Measurements from ENCODE around the gene ZFYVE26. TPM values are rescaled to one million over a fixed set of nuclear protein-coding genes. Genes with fewer than 3 reads are reported as not detected.

The ZFYVE26 gene
- total RNA-seq, 1 experiment from 2014 or later: 20.5 TPM

DNA sequence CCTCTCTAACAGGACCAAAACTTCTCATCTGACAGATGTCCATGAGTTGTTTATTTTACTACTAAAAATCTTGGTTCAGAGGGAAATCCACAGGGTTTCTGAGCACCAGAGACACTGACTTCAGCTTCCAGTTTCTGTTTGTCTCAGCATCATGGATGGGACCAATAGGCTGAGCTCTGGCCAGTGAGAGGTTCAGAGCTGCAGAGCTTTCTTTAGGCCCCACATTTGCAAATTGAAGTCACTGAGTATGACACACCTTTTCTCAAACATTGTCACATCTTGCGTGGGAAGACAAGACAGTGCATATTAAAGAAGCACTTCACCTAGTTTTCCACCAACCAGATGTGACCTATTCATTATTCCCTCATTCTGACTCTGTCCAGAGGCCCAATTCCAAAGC, 69.5 kb downstream of the ZFYVE26 start:
- ChIA-PET POLR2A (ENCODE audit: low non-redundant PET) (interaction anchor here (0.6 kb wide), 1 partner anchor 244 kb away, joined by 4 read pairs; no protein-coding TSS in a partner anchor), CTCF (no interaction called here)
- no peak overlapping the region for H3K4me3 ChIP-seq (ENCODE audit: low read depth, low read length, poor library complexity, severe bottlenecking)
- H3K4me1 ChIP-seq (ENCODE audit: insufficient read depth, low read length, poor library complexity, severe bottlenecking): no peaks in the 10 kb centered on the region
- H3K36me3 ChIP-seq (ENCODE audit: insufficient read depth, low read length, poor library complexity, severe bottlenecking): no peaks in the 10 kb centered on the region
- no peak for DNase-seq (ENCODE audit: low spot score)
- H3K27ac ChIP-seq (ENCODE audit: low read depth, low read length, poor library complexity, severe bottlenecking): no peak overlapping the region
- intact Hi-C loops (cut with micrococcal nuclease; ENCODE audit: unreplicated experiment): no loop called here
- H3K9me3 ChIP-seq (ENCODE audit: low read depth, low read length, poor library complexity, severe bottlenecking): no peaks in the 10 kb centered on the region
- TF ChIP-seq, protein P1, sequence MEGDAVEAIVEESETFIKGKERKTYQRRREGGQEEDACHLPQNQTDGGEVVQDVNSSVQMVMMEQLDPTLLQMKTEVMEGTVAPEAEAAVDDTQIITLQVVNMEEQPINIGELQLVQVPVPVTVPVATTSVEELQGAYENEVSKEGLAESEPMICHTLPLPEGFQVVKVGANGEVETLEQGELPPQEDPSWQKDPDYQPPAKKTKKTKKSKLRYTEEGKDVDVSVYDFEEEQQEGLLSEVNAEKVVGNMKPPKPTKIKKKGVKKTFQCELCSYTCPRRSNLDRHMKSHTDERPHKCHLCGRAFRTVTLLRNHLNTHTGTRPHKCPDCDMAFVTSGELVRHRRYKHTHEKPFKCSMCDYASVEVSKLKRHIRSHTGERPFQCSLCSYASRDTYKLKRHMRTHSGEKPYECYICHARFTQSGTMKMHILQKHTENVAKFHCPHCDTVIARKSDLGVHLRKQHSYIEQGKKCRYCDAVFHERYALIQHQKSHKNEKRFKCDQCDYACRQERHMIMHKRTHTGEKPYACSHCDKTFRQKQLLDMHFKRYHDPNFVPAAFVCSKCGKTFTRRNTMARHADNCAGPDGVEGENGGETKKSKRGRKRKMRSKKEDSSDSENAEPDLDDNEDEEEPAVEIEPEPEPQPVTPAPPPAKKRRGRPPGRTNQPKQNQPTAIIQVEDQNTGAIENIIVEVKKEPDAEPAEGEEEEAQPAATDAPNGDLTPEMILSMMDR (conservative IDR thresholded peaks at IDR 0.05; ENCODE audit: low read depth, low read length): no peak
- no peak for TF ChIP-seq EZH2 (IDR thresholded peaks at IDR 0.05; ENCODE audit: borderline replicate concordance, low read depth, low read length, poor library complexity, severe bottlenecking)
- BruUV-seq (replicated peaks): no TSS peak
- H3K27me3 ChIP-seq (replicated peaks; ENCODE audit: insufficient read depth, low read depth, low read length, poor library complexity): no peaks in the 10 kb centered on the region

DNA sequence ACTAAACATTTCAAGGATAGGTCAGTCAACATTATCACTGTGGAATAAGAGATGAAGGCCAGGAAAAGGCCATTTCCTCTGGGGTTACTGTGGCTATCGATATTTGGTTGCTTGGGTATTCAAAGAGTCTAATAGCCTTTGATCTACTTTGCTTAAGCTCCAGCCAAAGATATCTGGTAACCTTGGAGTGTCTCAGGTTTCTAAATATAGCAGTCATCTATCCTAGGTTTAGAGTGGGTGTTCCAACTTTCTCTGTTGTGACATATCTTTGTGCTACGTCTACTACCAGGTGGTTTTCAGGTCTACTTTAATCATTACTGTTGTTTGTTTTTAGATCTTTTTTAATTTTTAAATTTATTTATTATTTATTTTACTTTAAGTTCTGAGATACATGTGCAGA, 72.3 kb downstream of the ZFYVE26 start:
- Histone ChIP-seq H3K4me3 (ENCODE audit: low read depth, low read length, poor library complexity, severe bottlenecking) (no peak overlapping the region), H3K27ac (ENCODE audit: low read depth, low read length, poor library complexity, severe bottlenecking) (no peak overlapping the region), H3K36me3 (ENCODE audit: insufficient read depth, low read length, poor library complexity, severe bottlenecking) (no peaks in the 10 kb centered on the region), H3K9me3 (ENCODE audit: low read depth, low read length, poor library complexity, severe bottlenecking) (no peaks in the 10 kb centered on the region), H3K27me3 (replicated peaks; ENCODE audit: insufficient read depth, low read depth, low read length, poor library complexity) (no peaks in the 10 kb centered on the region), H3K4me1 (ENCODE audit: insufficient read depth, low read length, poor library complexity, severe bottlenecking) (no peaks in the 10 kb centered on the region)
- TF ChIP-seq, protein P1 (conservative IDR thresholded peaks at IDR 0.05; ENCODE audit: low read depth, low read length): no peak
- TF ChIP-seq EZH2 (IDR thresholded peaks at IDR 0.05; ENCODE audit: borderline replicate concordance, low read depth, low read length, poor library complexity, severe bottlenecking): no peak
- BruUV-seq (replicated peaks): no TSS peak
- ChIA-PET POLR2A (ENCODE audit: low non-redundant PET) (no interaction called here), CTCF (no interaction called here)
- no peak for DNase-seq (ENCODE audit: low spot score)
- intact Hi-C loops (cut with micrococcal nuclease; ENCODE audit: unreplicated experiment): no loop called here

DNA sequence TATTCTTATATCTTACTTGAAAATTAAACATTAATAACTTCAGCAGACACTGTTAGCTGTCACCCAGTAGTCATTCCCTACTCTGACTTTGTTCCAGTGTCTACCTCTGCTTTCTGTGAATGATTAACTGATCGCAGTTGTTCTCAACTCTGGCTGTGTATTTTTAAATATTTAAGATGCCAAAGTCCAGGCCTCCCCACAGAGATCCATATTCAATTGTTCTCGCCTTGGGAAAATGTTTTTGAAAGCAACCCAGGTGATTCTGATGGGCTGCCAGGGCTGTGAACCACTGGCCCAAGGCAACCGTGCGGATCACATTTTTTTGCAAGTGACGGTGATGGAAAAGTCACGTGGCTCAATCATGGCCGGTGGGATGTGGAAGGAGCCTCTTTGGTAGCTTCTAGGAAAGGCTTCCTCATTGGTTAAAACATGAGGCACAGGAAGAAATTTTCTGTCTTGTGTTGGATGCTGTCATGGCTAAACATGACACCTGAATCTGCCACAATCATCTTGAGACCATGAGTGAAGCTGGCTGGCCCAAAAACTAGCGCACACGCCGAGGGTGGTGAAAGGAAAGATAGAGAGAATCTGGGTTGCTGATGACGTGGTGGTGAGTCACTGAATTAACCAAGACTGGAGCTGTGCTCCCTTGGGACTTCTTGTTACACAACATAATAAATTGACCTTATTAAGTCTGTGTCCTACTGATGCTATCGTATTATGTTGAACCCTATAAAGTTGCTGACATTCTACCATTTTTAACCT, 77.5 kb downstream of the ZFYVE26 start:
- Histone ChIP-seq H3K4me1 (ENCODE audit: insufficient read depth, low read length, poor library complexity, severe bottlenecking) (no peaks in the 10 kb centered on the region), H3K27ac (ENCODE audit: low read depth, low read length, poor library complexity, severe bottlenecking) (no peak overlapping the region), H3K36me3 (ENCODE audit: insufficient read depth, low read length, poor library complexity, severe bottlenecking) (no peaks in the 10 kb centered on the region), H3K27me3 (replicated peaks; ENCODE audit: insufficient read depth, low read depth, low read length, poor library complexity) (no peaks in the 10 kb centered on the region), H3K9me3 (ENCODE audit: low read depth, low read length, poor library complexity, severe bottlenecking) (no peaks in the 10 kb centered on the region), H3K4me3 (ENCODE audit: low read depth, low read length, poor library complexity, severe bottlenecking) (no peak overlapping the region)
- CTCF ChIA-PET: no interaction called here
- intact Hi-C loops (cut with micrococcal nuclease; ENCODE audit: unreplicated experiment): no loop called here
- no peak for TF ChIP-seq EZH2 (IDR thresholded peaks at IDR 0.05; ENCODE audit: borderline replicate concordance, low read depth, low read length, poor library complexity, severe bottlenecking)
- TF ChIP-seq, protein P1 (conservative IDR thresholded peaks at IDR 0.05; ENCODE audit: low read depth, low read length): no peak
- peak; percentile 90 for DNase-seq (ENCODE audit: low spot score)
- no TSS peak for BruUV-seq (replicated peaks)
- POLR2A ChIA-PET (ENCODE audit: low non-redundant PET): no interaction called here

Data from A673 (cell line).